ENCODE measurements around the gene ABHD8.

- TF ChIP-seq POLR2AphosphoS5 (IDR thresholded peaks at IDR 0.05; ENCODE audit: low read depth, low read length) (no peak), TAF1 (IDR thresholded peaks at IDR 0.05; ENCODE audit: borderline replicate concordance, low read depth, low read length) (no peak)
Observed at GRCh38 chr19:17285415-17286135, 17.6 kb downstream of the ABHD8 start.

Measured in GM12892 (cell line).